CD4-positive, alpha-beta T cell treated with Interleukin-17A for 4 hours (primary cell): ENCODE measurements around the gene BCL11A.

Experiments
- DNase-seq: peaks from one replicate; pipeline ENCODE4 v3.0.0-alpha.2; 2020; ENCODE audit warnings: mixed read lengths

BCL11A gene

DNA sequence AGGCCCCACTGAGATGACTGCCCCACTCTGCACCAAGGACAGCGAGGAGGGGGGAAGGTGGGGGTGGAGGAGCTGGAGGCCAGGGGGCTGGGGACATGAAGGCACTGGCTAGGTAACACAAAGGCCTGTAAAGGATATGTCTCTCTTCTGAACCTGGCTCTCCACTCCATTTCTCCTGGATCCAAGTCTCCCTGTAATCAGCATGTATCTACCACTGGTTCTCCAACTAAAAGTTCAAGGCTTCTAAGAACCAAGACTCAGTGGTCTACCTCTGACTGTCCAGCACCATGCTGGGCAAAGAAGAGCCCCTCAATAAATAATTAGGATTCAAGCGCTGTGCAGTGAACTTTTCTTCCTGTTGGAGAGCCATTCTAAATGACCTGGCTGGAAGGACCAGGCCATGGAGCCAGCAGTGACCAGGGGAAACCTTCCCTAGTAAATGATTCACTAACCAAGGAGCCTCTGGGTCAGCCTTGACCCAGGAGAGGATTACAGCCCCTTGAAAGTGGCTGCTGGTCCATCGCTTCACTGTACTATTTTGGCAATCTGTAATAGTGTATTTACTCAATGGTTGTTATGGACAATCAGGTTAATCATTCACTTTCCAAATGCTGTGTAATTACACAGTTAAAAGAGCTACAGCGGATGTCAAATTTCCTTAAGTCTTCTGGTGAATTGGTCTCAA lies 73.2 kb downstream of the BCL11A start:
- no peak for DNase-seq

DNA sequence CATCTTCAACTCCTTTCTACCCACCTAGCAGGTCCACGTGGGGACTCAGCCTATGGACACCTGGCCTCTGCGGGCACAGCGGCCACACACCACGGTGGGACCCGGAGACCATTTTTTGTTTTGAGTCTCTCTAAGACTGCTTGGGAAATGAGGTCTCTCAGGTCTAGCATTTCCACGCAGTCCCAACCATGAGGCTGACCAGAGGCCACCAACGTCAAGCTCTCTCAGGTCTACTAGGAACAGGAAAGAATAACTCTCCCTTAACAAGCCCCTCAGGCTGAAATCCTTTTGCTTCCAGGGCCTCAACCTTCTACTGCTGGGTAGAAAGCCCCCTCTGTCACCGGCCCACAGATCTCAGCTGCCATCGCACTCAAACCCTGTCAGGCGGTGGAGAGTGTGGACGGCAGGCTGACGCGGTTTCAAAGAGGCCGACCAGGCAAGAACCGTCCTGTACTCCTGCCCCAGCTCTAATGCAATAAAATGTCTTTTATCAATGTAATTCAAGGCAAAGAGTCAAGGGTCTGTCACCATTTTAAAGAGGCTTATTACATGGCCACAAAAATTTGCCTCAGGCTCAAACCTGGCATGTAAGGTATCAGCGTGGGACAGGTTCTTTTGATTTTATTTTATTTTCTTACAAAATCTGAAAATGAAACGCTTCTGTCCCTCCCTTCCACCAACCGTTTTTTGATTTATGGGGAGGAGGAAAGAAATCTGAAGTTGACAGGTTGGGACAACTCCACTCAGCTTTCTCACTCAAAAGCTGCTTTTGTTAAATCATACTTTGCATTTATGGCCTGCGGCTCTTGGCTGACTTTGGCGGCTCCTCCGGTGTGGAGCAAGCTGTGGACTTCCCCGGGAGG lies 74.0 kb downstream of the BCL11A start:
- no peak for DNase-seq

DNA sequence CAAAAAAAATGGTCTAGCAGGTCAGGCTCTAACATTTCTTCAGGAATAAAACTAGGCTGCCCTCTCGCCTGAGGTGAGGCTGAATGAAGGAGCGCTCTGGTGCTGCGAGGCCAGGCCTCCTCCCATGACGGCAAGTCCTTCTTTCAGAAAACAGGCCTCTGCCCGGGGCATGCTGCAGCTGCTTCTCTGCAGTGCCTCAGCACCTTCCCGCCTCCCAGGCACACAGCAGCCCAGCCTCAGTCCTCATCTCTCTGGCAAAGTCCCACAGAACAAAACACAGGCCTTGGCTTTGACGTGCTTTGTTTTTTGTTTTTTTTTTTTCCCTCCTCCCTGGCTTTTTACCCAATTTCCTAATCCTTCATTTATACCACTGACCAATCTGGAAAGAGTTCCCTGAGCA lies 74.8 kb downstream of the BCL11A start:
- DNase-seq, result no peak

DNA sequence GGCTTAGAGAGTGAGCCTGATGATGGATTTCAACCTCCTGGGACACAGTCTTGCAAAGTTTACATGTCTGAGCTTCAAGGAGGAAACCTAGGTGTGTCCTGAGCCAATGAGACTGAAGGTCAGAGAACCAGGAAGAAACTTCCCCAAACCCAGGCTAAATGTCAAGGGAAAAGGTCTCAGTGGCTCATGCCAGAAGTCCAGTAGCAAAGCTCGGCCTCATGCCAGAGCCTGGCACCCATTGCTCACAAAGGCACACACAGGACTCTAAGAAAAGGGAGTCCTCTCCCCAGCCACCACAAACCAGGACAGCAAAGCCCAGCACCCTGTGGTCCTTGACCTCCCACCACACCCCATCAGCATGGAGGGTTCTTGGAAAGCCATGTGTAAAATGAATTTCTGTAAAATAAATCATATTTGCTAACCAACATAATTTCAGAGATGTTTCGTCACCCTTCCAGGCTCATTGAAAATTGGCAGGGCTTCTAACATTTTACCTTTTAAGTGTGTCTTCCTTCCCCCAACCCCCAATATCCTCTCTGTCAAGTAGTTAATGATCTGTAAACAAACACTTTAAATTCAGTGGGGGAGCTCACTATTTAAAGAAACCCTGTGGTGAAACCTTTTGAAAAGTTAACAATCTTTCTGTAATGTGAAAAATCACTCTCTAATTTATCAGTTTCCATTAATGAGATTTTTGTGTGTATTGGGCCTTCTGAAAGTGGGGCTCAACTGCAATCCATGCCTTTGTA lies 77.1 kb downstream of the BCL11A start:
- DNase-seq, result no peak

DNA sequence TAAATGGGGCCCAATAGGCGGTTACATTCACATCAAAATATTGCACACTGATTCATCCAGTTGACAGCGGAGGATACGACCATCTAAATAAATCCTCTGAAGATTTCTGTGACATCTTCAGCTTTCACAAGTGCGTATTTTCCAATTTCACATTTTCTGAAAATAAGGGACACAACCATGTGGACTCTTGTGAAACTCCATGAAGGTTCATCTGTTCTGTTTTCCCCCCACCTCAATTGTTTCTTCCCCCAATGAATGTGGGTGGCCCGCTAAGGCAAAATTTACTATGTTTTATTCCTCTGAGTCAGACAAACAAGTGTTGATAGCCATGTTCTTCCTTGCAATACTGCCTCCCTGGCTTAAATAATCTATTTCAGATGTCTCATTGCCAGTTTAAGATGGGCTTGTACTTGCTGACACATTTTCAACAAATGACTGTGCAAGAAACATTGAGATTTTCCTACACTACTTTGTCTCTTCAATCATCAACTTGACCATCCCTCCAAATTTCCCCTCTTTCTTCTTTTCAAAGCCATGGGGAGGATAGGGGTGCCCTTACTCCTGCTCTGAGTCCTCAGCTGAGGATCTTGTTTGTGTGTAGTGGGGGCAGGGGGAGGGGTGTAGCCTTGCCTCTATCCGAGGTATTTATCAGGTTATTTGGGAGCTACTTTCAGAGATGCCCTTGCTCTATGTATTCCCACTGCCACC lies 78.2 kb downstream of the BCL11A start:
- no peak for DNase-seq

DNA sequence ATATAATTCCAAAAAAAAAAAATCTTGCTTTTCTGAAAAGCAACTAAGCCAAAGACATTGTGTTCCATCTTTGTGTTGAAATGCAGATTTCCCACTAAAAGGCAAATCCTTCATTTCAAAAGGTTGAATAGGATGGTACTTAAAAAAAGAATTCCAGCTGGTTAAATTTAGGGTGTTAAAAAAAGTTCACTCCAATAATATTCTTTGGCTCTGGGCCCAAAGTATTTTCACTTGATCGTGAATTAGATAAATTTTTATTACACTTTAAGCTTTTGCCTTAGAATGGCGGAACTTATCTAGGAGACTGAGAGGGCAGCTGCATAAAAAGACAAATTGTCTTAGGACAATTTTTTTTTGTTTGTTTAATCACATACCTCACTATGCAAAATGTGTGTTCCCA lies 79.2 kb downstream of the BCL11A start:
- no peak for DNase-seq

DNA sequence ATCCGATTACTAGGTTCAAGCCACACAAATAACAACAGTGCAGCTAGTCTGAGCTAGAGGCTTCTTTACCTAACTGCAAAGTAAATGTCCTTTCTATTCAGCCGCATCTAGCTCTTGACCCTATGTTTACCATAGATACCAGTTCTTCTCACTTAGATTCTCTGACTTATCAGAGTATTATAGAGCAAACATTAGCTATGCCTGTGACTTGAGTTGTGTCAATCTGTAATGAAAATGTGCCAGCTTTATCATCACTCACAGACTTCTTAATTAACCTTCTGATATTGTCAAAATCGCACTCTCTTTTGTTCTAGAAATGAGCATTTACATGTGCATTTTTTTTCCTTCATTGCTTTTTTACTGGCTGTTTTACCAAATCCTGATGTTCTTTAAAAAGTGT lies 79.9 kb downstream of the BCL11A start:
- no peak for DNase-seq

DNA sequence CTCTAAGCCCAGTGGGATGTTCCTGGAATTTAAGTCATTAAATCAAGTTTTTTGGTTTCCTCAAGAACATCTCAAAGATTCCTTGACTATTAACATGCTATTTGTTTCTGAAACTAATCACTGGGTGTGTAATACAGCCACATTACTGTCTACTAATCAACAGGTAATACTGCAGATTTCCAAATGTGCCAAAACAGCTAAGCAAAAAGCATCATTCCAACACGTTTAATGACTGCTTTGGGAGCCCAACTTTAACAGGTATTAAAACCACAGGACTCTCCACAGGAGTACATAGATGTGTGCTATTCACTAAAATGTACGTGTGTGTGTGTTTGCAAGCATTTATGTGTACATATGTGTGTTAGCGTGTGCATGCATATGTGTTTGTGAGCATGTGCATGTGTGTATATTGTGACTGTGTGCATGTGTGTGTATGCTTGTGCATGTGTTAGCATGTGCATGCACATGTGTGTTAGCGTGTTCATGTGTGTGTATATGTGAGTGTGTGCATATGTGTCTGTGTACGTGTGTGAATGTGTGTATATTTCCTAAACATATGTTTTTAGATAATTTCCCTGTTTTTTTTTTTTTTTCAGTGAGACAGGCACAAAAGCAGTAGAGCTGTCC lies 80.7 kb downstream of the BCL11A start:
- DNase-seq, result no peak

DNA sequence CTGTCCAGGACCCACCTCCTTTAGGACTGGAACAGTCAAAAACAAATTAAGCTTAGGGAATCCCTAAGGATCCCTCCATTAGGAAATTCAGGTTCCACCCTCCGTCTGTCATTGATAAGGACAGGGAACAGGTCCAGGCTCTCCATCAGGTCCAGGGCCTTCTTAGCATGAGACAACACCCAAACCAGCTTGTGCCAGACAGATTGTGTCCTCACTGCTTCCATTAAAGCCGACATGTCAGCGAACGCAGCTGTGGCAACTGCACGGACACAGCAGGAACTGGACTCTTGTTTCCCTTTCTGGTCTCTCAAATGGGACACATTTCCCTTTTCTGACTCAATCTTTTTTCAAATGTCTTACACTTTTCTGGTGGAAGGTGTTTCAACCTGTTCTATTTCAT lies 81.4 kb downstream of the BCL11A start:
- DNase-seq, result no peak

DNA sequence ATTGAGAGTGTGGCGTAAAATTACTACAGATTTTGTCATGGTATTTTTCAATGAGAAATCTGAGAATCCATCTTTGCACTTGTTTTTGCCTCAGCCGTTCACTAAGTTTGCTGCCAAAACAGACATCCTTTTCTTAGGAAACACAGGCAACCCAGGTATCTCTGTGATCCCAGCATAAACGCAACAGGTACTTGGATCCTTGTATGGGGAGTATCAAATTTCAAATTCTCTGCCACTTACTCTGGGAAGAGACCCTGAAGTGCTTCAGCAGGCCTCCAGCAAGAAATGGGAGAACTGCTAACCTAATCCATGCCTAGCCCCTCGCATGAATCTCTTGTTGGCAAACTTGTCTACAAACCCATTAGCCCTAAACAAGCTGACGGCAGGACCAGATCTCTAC lies 83.1 kb downstream of the BCL11A start:
- no peak for DNase-seq

DNA sequence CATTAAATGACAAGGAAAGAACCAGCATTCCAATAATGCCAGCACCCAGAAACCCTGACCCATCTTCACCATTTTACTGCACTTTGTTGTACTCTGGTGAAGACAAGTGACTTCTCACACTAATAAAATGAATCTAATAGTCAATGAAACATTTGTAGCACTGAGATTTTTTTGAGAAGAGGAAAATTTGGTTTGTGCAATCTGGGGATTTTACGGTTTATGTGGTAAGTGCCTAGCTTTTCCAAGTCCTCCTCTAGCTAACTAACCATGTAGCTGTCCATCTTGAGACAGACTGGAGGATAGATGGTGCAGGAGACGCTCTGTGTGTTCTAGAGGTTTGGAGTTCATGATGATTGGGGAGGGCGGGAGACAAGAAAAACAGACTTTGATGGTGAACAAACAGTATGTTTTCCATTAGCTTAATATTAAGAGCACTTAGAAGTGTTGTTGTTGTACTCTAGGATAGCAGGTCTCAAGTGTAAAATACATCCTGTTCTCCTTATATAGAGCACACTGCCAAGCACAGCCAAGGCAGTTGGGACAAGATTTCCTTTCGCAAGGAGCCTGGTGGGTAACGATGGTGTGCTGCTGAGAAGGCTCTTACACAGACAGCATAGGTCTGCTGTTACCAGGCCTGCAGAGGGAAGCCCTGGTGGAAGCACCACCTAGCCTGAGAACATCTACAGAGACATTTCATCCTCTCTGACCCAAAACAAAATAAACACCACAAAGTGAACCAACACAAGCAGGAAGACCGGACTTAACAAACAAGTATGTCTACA lies 83.7 kb downstream of the BCL11A start:
- DNase-seq, result no peak

DNA sequence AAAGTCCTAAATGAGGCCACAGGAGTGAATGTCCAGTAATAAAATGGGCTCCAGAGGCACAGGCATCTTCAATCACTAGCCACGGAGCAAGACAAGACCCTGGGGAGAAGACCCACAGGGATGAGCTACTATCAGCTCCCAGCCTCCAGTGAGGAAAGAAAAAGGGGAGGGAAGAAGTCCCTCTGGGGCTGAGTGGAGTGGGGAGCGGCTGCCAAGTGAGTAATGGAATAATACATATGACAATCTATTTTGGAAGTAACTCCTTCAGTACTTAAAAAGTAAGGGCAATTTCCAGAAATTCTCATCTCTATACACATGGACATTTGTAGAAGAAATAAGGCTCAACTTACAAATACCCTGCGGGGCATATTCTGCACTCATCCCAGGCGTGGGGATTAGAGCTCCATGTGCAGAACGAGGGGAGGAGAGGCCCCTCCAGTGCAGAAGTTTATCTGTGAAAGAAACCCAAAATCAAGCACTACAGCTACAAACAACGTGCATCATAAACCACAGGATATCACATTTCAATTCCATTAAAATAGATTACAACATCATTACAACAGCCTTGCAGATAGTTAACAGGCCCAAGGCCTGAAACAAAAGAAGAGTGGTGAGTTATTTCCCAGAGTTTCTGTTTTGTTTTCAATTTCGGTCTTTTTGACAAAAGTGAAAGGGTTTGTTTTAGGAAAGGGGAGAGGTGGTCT lies 84.9 kb downstream of the BCL11A start:
- DNase-seq, result no peak

DNA sequence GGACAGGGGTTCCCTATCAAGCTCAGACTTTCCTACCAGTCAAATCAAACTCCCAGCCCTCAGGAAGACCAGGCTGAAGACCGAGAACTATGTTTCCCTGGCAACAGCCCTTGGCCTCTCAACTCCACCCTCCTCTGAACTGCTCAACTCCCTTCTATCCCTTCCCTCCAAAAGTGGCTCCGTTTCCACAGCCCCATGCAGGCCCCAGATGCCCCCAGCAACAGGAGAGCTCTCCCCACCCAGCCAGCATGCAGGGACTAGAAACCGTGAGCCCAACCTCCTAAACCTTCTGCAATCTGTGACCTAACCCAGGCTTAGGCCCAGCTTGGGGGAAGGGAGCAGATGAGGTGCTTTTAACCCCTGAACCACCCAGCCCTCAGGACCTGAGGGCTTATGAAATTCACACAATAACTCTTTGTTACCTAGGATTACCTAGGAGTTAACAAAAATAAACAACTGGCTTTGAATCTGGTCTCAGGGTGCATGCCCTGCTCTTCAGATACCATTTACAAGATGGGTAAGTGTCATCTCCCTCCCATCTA lies 87.2 kb downstream of the BCL11A start:
- no peak for DNase-seq

DNA sequence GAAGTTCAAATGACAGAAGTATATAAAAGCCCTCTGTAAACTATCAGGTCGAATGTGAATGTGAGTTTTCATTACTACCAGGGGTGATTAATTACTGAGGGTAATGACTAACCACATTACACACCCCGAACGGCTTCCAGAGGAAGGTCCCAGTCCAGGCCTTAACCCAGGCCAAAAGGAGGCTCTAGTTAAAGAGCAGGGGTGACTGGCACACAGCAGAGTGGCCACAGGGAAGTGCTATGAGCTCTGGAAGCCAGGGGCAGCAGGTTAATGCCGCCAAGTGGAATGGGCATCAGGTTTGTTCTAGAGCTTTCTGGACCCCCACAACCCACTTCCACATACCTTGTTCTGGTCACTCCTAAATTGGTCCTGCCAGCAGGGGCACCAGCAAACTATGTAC lies 87.7 kb downstream of the BCL11A start:
- no peak for DNase-seq

DNA sequence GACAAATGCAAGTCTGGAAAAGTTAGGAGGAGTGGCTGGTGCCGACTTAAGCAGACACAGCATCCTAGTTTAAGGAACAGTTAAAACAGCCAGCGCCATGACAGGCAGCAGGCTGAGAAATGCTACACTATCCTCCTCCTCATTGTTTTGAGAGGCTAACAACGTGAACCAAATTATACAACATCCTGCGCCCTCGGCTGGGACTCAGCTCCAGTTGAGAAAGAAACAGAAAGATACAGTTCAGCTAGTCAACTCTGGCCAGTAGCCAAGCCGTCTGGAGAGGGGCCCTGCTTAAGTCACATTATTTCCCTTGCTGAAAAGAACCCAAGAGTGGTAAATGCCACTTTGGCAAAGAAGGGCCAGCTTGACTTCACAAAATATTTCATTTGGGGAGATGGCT lies 90.2 kb downstream of the BCL11A start:
- DNase-seq, result no peak

DNA sequence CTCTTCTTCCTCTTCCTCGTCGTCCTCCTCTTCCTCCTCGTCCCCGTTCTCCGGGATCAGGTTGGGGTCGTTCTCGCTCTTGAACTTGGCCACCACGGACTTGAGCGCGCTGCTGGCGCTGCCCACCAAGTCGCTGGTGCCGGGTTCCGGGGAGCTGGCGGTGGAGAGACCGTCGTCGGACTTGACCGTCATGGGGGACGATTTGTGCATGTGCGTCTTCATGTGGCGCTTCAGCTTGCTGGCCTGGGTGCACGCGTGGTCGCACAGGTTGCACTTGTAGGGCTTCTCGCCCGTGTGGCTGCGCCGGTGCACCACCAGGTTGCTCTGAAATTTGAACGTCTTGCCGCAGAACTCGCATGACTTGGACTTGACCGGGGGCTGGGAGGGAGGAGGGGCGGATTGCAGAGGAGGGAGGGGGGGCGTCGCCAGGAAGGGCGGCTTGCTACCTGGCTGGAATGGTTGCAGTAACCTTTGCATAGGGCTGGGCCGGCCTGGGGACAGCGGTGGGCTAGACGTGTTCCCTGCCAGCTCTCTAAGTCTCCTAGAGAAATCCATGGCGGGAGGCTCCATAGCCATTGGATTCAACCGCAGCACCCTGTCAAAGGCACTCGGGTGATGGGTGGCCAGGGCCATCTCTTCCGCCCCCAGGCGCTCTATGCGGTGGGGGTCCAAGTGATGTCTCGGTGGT lies 91.9 kb downstream of the BCL11A start:
- no peak for DNase-seq

DNA sequence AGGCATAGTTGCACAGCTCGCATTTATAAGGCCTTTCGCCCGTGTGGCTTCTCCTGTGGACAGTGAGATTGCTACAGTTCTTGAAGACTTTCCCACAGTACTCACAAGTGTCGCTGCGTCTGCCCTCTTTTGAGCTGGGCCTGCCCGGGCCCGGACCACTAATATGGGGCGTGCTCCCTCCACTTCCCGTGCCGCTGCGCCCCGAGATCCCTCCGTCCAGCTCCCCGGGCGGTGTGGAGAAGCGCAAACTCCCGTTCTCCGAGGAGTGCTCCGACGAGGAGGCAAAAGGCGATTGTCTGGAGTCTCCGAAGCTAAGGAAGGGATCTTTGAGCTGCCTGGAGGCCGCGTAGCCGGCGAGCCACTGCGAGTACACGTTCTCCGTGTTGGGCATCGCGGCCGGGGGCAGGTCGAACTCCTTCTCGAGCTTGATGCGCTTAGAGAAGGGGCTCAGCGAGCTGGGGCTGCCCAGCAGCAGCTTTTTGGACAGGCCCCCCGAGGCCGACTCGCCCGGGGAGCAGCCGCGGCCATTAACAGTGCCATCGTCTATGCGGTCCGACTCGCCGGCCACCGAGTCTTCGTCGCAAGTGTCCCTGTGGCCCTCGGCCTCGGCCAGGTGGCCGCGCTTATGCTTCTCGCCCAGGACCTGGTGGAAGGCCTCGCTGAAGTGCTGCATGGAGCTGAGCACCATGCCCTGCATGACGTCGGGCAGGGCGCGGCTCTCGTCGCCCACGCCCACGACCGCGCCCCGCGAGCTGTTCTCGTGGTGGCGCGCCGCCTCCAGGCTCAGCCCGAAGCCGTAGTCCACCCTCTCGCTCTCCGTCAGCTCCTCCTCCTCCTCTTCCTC lies 92.7 kb downstream of the BCL11A start:
- DNase-seq, result no peak

DNA sequence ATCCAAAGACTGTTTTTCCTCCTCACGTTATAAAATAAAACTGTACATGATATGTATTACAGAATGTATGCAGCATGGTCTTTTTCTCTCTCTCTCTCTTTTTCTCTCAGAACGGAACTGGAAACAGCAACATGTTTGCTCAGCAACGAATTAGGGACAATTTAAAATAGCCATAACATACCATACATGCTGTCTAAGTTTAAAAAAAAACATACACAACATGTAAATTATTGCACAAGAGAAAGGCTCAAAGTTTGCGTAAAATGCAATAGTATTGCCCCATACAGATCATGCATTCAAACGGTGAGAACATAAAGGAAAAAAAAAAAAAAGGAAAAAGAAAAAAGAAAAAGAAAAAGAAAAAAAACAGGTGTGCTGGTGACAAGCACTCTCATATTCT lies 93.6 kb downstream of the BCL11A start:
- no peak for DNase-seq

DNA sequence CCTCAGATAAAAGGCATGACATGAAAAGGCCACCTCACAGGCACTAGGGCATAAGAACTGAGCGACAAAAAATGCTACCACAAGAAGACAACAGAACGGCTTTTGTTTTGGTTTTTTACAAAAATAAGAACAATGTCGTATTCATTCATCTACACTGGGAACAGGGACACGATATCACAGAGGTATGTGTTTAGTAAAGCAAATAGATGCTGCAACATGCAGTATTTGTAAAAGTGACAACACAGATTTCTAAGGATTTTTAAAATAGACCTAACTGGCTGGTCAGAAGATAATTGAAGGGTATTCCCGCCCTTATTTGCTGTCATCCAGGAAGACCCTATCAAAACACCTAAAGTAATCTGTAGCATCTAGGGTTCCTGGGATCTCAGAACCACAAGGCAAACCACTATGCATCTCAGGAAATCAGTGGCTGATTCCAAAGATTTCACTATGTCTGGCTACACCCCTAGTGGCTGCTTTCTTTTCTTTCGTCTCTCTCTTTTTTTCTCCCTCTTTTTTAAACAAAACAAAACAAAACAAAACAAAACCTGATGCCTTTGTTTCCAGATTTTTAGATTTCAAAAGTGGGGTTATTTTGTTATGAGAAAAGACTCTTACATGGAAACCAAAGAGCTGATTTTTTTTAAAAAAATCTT lies 97.2 kb downstream of the BCL11A start:
- no peak for DNase-seq
